8988T (cell line): ENCODE results near the gene HYI.
"Not testable (repeated sequence)": the region's sequence is repeated elsewhere in the genome, so short reads cannot be mapped to it uniquely, and the experiment has no call there.

ENCODE experiments used
- DNase-seq: peaks from one replicate; pipeline ENCODE4 v3.0.0; 2011

HYI gene

DNA sequence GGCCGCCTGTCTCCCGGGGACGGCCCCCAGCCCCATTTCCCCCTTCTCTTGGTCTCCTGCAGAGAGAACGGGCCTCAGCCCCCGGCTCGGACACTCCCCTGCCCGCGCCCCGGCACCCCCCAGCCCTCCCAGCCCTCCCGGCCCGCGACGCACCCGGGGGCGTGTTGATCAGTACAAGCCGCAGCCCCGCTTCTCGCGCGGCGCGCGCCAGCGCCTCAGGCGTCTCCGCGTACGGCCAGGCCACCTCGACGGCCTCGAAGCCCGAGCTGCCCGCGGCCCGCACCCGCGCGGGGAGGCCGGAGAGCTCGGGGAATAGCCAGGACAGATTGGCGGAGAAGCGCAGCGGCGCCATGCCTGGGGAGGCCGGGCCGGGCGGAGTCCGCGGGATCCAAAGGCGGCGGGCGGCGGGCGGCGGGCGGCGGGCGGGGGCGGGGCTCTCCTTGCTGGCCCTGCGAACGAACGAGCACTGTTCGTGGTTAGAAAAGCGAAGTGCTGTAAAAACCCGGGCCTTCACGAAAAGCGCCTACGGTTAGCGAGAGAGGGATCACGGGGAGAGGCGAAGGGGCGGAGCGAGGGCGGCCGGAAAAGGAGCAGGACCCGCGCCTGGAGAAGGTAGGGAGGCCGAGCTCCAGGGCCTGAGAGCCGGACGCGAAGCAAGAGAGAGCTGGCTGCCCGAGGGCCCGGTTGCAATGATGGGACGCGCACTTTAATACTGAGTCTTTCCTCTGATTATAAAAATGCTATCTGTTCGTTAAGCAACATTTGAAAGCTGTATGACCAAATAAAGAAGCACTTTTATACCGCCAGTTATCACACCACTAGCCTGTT is at the start of gene HYI:
Gene HYI, minus strand, starts transcription at position 490 of the 828 bp plus-strand sequence. Its CDS starts 138 bp downstream, at position 352.
- no peak for DNase-seq

DNA sequence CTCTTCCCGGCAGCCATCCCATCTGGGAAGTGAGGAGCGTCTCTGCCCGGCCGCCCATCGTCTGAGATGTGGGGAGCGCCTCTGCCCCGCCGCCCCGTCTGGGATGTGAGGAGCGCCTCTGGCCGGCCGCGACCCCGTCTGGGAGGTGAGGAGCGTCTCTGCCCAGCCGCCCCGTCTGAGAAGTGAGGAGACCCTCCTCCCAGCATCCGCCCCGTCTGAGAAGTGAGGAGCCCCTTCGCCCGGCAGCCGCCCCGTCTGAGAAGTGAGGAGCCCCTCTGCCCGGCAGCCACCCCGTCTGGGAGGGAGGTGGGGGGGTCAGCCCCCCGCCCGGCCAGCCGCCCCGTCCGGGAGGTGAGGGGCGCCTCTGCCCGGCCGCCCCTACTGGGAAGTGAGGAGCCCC is 48.1 kb upstream of the HYI start:
- not testable (repeated sequence) for DNase-seq

GRCh38 chr1:43499898-43500297 is 46.2 kb upstream of the HYI start:
- no peak for DNase-seq

- no peak for DNase-seq
Measured at GRCh38 chr1:43495204-43495603, 41.5 kb upstream of the HYI start.

- DNase-seq, result no peak
Measured at GRCh38 chr1:43493661-43494450, 40.1 kb upstream of the HYI start.

DNA sequence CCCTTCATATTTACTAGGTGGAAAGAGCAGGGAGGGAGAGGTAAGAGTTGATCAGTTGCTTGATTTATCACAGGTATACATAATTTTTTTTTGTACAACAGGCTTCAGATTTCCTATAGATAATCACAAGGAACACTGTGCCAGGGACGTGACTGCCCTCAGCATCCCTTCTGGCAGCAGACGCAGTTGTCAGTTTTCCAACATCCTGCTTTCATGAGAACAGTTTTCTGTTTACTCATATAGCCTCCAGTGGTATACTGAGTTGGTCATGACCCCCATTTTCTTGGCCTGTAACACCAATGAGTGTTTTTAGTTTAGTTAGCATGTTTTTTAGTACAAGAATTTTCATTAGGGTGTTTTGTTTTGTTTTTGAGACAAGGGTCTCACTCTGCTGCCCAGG is 39.1 kb upstream of the HYI start:
- no peak for DNase-seq

DNA sequence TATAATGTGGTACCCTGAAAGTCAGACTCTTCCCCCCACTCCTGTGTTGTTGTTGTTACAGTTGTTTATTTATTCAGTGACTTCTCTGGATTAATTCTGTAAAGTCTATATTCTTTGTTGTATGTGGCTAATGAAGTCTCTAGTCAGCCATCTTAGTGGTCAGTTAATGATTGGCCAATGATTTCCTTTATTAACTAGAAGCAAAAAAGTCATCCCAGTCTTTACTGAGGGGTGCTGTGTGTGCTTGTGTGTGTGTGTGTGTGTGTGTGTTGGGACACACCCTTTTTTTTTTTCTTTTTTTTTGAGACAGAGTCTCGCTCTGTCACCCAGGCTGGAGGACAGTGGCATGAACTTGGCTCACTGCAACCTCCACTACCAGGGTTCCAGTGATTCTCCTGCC is 37.3 kb upstream of the HYI start:
- DNase-seq, result no peak

- DNase-seq, result no peak
Measured at GRCh38 chr1:43488165-43488564, 34.4 kb upstream of the HYI start.

DNA sequence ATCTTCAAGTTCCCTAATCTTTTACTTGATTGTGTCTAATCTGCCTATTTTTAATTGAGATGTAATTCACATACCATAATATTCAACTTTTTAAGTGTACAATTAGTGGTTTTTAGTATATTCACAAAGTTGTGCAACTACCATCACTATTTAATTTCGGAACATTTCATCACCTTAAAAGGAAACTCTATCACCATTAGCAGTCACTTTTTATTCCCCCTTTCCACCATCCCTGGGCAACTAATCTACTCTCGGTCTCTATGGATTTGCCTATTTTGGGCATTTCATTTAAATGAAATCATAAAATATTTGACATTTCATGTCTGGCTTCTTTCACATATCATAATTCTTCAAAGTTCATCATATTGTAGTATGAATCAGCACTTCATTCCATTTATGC is 30.6 kb upstream of the HYI start:
- no peak for DNase-seq

DNA sequence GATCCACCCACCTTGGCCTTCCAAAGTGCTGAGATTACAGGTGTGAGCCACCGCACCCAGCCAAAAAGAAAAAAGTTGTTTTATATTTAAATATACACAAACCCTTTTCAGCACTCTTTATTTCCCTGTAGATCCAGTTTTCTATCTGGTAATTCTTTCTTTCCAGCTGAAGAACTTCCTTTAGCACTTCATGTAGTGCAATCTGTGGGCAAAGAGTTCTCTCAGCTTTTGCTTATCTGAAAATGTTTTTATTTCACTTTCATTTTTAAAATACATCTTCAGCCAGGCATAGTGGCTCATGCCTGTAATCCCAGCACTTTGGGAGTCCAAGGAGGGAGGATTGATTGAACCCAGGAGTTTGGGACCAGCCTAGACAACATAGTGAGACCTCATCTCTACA is 28.5 kb upstream of the HYI start:
- DNase-seq, result no peak

- no peak for DNase-seq
Measured at GRCh38 chr1:43481491-43481890, 27.8 kb upstream of the HYI start.

DNA sequence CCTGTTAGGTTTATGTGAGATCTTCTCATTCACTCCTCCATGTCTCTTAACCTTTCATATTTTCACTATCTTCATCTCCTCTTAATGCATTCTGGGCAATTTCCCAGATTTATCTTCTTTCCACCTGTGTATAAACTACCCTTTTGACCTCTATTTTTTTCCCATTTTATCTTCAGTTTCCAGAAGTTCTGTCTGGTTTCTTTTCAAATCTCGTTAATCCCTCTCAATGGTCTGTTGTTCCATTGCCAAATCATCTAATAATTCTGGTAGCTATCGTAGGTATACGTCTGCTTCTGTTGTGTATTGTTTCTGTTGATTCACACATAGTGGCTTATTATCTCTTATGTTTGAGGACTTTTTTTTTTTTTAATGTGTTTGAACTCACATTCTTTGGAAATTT is 25.7 kb upstream of the HYI start:
- no peak for DNase-seq

GRCh38 chr1:43477716-43478115 is 24.0 kb upstream of the HYI start:
- no peak for DNase-seq

- DNase-seq, result not testable (repeated sequence)
Measured at GRCh38 chr1:43475611-43476401, 22.1 kb upstream of the HYI start.

DNA sequence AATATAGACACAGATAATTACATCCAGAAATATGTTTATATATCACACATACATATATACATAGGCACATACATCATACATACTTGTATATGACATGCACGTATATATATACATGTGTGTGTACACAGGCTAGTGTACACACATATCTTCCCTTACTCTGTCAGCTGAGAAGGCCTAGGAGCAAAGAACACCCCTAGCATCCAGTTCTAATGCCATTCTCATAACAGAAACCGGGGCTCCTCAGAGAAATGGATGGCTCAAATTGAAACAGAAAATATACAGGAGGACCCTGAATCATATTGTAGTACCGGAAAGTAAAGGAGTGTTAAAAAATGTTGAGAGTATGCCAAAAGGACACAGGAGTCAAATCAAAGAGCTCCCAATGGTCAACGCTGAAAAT is 19.7 kb upstream of the HYI start:
- no peak for DNase-seq

DNA sequence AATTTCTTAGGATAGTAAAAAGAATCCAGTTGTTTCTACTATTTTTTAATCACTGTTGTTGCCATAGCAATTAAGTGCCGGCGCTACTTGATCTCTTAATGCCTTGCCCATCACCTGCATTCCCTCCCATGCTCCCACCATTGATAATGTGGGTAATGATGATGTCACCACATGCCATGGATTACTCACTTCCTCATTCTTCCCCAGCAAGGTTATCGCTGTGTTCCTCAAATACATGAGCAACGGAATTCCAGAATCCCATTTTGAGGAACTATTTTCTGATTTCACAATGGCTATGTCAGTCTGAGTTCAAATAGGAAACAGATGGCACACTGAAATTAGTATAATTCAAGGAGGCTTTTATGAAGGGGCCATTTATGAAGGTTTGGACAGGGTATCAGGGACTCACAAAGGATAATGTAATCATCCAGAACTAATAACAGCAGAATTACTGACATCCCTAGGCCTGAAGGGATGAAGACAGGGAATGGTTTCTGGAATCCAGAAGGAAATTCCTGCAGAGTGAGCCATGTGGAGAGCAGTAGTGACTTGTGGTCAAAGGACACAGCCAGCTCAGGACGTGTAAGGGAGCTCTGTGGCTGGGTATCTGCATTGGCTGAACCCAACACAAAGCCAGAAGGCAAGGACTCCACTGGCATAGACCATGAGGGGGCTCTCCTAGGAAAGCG is 18.9 kb upstream of the HYI start:
- DNase-seq, result not testable (repeated sequence)

- no peak for DNase-seq
Measured at GRCh38 chr1:43472087-43472462, 18.3 kb upstream of the HYI start.

DNA sequence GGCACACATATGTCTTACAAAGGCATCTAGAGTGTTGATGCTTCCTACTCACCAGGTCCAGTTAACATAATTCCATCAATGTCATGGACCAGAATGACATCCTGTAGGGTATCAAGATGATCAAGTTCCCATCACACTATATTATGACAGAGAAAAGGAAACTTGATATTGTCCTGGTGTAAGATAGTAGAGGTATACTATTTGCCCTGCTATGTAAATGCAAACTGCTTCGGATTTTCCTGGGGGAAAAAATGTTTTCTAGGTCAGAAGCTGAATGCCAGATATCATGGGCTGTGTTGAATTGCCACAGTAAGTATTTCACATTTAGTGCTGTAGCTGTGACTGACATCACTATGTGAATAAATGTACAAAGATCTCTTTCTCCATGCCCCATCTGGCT is 16.2 kb upstream of the HYI start:
- DNase-seq, result no peak

DNA sequence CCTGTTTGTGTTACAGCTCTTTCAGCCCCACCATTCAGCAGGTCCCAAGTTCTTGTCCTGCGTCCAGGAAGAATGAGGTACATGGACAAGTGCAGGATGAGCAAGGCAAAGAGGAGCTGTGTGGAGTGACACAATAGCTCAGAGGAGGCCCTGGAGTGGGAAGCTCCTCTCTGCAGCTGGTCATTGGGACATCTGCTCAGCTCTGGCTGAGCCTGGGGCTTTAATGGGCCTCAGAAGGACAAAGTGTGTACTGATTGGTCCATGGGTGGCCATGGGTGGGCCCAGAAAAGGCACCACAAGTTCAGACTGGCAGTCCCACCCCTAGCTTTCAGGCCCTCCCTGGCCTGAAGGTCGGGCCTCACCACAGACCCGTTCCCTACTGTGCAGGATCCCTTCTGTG is 14.7 kb upstream of the HYI start:
- no peak for DNase-seq

- no peak for DNase-seq
Measured at GRCh38 chr1:43466403-43466802, 12.7 kb upstream of the HYI start.

- no peak for DNase-seq
Measured at GRCh38 chr1:43465505-43466067, 11.9 kb upstream of the HYI start.

DNA sequence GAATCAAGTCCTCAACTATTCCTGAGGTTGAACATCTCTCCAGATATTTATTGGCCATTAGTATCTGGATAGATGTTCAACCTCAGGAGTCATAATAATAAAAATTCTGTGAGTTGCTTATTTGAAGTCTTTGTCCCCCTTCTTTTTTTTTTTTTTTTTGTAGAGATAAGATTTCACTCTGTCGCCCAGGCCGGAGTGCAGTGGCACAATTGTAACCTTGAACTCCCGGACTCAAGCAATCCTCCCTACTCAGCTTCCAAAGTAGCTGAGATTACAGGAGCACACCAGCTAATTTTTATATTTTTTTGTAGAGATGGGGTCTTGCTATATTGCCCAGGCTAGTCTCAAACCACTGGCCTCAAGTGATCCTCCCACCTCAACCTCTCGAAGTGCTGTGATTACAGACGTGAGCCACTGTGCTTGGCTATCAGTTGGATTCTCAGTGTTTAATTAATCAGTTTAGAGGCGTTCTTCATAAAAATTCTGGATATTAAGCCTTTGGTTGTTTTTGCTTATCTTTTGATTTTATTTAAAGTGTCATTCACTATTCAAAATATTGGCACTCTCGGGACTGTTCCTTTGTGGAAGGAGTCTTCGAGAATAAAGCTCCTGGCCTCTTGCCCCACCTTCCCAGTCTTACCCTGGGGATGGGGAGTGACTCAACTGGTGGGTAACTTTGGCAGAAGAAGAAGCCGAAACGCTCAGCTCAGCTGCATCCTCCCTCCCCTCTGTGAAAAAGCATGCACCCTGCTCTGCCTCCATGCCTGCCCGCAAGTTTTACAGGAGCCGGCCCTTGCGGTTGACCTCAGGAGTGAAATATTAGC is 11.2 kb upstream of the HYI start:
- DNase-seq, result no peak
